NCI-H1694 (cell line): ENCODE data around the gene PLCB4.

Source experiments
- DNase-seq: peaks from one replicate; lab custom pipeline; 2025; lab: John Stamatoyannopoulos, UW

PLCB4 gene

DNA sequence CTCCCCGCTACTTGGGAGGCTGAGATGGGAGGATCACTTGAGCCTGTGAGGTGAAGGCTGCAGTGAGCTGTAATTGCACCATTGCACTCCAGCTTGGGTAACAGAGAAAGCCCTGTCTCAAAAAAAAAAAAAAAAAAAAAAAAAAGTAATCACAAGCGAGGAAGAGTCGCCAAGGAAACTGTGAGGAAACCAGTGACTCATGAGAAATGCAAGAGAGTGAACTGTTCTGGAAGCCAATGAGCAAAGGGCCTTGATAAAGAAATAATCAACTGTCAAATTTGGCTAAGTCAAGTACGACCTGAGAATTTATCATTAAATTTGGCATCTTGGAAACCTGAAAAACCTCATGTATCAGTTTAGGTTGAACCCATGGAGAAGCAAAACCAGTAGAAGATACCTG lies 429.4 kb downstream of the PLCB4 start:
- DNase-seq = no peak

DNA sequence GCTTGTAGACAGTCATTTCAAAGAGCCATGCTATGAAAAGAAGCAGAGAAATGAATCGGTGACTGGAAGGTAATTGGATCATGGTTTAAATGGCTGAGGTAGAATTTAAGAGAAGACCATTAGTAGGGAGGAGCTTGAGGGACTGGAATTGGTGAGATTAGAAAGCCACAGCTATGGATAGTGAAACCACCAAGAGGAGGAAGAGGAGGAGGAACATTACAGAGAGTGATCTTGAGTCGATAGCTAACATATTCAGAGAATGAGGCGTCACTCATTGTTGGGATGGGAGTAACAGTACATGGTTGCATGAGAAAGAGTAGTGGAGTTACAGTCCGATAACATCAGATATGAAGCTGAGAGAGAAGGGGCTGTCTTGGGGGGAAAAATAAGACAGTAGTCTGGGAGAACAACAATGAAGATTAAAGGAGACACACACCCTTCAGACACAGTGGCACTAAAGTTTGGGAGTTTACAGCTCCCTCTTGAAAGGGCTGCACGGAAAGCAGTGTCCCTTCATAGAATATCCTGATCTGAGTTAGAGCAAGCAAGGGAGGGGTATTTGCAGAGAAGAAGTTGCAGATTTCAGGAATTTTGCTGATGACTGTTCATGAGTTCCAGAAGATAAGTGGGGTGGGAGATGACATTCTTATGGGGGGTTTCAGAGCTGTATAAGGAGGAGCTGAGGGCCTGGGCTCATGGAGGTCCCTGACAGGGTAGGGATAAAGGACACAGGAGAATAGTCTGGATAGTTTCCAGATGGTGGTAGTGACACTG lies 430.4 kb downstream of the PLCB4 start:
- DNase-seq = no peak

DNA sequence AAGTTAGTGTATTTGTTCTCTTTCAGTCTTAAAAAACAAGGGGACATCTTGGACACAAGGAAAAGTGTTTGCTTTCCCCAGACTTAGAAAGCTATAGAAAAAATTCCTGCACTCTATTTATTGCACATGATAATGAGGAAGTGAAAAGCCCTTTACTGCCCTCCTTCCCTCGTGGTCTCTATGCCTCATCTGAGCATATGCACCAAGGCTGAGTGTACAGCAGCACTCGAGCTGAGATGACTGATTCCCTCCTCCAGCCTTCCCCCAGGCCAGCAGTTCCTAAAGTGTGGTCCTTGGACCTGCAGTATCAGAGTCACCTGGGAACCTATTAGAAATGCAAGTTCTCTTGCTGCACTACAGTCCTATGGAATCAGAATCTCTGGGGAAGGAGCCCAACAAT lies 431.2 kb downstream of the PLCB4 start:
- DNase-seq = no peak

DNA sequence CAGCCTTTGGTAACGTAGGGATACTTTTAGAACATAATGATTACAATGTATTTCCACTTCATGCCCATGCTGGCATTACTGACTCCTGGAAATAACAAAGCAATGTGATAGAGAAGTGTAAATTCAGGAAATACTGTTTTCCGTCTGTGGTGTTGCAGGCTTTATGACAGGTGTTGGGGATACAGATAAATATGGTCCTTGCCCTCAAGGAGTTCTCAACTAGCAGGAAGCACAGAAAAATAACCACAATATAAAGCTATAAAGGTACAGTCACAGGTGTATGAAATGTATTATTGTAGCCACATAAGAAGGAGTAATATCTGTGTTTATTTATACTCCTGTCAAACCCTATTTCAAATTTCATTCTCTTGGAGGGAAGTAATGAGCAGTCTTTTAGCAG lies 432.6 kb downstream of the PLCB4 start:
- DNase-seq = no peak

DNA sequence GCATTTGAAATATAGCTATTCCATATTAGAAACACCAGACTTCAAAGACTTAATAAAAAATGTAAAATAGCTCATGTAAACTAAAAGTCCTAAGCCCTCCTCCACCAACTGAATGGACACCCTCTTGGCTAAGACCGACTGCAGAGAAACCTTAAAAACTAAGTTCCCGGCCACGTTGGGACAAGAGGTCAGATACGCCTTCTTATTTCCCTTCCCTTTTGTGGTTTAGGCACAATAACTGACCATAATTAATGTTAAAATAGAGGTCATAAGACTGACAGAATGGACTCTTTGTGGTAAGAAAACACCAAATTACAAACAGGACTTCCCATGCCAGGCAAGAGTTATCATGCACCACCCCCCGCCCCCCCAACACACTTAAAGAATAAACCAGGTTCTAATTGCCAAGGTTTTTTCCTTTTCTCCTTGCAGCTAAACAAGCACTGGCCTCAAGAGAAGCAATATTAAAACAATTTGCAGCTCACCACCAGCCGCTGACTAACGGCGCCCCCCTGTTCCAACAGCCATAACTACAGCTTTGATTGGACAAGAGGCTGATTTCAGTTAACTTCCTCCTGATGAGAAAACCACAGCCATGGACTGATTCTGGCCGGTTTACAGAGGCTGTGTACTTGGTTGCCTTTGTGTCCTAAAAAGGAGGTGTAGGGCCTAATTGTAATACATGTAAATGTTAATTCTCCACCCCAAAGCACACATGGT lies 434.8 kb downstream of the PLCB4 start:
- DNase-seq = no peak

DNA sequence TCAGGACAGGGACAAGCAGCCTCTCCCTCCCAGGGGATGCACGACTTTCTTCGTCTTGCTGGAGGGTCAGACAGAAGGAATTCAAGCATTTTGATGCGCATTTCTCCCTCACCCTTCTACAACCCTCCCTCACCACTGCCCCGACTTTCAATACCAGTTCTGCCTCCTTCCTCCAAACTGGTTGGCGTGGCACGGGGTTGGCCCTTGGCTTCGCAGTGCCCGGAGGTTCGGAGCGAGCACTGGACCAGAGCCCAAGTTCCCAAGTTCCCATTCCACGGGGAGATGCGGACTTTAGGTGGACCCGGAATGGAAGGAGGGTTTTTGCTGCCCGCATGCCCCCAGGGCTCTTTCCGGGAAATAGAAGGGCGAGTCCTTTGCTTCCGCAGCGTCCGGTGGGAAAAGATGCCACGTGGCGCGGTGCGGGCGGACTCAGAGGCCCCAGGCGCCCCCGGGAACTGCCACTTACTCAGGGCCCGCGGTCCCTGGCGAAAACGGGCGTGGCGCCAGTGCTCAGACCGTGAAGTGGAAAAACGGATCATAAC lies 437.5 kb downstream of the PLCB4 start:
- DNase-seq = no peak

DNA sequence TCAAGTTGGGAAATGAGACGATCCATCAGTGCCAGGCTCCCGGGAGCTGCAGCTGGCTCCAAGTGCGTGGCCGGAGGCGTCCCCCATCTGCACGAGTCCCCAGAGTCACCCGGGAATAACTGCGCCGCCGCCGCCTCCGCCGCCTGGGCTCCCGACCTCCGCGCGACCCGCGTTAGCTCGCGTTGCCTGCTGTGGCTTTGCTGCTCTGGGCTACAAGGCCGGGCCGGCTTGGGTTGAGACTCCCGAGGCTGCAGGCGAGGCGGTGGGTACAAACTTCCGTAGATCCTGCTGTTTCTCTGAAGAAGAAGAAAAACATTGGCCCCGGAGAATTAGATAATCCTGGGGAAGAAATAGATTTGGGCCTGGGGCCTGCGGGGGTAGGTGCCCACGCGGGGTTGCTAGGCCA lies 438.1 kb downstream of the PLCB4 start:
- DNase-seq = no peak

DNA sequence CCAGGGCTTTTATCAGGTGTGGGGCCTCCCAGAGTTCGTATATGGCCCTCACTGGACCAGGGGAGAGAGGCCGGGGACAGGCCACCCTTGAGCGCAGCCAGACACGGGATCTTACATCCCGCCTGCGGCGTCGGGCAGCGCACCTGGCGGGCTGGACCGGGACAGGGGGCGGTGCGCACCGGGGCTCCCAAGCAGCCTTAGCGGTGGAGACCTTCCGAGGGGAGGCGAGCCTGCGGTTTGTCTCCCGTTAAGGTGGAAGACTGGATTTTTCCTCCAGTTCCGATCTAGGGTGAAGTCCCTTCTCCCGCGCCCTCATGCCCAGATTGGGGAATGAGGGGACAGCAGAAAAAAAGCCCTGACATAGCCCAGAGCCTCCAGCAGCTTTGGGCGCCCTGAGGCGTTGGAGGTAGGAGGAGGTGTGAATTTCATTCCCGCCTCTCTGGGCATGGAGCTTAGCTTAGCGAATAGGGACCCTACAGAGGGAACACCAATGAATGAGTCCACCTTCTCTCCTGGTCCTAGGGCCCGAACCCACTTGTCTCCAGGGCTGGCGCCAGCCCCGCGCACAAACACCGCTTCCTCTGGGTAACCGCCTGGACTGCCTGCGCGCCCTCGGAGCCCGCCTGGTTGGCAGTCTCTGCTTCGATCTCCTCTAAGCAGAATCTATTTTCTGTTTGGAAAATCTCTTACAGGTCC lies 438.8 kb downstream of the PLCB4 start:
- DNase-seq = no peak

DNA sequence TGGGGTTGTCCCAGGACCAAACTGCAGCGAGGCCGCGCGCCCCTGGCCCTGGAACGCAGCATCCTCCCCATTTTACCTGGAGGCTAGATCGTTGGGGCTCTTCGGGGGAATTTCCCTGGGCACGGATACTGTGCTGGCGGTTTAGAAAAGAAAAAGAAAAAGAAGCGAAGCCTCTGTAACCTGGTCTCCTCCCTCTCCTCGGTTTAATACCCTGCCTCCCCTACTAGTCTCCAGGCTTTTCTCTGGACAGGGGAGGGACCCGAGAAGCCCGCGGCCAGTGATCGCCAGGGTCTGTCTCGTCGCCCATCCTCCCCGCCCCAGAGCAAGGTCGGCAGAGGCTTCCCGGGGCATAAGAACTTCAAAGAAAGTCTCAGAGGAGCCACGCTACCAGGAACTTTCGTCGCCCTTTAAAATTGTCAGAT lies 439.4 kb downstream of the PLCB4 start:
- no peak for DNase-seq

DNA sequence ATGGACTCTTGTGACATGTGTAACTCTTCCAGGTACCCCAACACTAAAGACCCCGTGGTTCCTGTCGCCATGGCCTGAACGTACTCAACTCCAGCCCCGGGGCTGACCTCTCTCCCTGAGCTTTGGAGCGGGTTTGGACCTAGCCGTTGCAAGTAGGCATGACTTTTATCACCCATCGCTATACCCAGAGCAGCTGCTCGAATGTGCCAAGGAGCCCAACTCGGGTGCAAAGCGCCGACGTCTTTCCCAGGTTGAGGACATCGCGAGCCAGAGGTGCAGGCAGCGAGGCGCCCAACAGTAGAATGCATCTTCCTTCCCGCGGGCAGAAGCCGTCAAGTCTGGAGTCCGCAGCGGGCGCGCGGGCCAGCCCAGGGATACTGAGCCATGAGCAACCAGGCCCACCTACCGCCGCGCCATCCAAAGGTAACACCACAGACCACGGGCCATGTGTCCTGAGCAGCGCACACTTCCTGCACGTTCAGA lies 439.9 kb downstream of the PLCB4 start:
- DNase-seq = no peak

DNA sequence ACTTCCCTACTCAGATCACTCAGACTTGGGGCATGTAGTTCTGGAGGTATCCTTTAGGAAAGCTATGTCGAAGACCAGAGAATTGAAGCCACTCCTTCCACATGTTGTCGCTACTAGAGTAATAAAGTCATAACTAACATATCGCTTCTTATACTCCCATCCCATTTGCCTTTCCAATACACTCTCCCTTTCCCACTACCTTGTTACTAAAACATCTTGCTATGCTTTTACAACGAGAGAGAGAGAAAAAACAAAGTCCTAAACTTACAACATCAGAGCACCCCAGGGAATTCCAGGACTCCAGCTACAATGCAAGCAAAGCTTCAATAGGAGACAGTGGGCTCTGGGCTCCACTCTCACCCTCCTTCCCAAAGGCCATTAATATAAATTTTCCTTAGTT lies 440.4 kb downstream of the PLCB4 start:
- no peak for DNase-seq

DNA sequence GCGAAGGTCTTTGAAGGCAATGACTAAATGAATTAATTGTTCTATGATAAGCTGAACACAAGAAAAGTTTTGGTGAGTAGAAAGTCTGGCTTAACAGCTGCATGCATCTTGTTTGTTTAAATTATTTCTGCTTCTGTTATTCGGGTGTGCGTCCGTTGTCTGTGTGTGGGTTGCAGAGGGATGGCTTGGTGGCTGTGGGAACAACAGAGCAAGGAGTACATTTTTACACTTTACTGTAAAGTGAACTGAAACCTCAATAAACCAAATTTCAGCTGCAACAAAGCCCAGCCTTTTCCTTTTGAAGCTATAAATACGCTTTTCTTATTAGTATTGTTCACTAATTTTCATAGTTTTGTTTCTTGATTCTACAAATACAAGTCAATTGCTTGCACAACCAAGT lies 442.0 kb downstream of the PLCB4 start:
- no peak for DNase-seq

DNA sequence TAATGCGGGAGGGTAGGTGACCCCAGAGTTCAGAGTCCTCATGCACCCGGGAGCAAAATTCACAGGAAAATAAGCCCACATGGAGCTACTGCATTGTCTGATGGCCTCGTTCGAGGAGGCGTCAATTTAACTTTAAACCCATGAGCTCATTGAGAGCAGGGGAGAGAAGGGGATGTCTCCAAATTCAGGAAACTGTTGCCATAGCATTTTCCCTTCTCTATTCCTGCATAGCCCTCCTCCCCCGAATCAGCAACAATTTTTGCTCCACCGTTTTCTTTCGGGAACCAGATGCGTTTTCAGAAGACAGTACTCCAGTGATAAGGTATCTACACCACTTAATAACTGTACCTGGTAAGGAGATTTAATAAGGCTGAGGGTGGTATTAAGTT lies 445.2 kb downstream of the PLCB4 start:
- DNase-seq = no peak

DNA sequence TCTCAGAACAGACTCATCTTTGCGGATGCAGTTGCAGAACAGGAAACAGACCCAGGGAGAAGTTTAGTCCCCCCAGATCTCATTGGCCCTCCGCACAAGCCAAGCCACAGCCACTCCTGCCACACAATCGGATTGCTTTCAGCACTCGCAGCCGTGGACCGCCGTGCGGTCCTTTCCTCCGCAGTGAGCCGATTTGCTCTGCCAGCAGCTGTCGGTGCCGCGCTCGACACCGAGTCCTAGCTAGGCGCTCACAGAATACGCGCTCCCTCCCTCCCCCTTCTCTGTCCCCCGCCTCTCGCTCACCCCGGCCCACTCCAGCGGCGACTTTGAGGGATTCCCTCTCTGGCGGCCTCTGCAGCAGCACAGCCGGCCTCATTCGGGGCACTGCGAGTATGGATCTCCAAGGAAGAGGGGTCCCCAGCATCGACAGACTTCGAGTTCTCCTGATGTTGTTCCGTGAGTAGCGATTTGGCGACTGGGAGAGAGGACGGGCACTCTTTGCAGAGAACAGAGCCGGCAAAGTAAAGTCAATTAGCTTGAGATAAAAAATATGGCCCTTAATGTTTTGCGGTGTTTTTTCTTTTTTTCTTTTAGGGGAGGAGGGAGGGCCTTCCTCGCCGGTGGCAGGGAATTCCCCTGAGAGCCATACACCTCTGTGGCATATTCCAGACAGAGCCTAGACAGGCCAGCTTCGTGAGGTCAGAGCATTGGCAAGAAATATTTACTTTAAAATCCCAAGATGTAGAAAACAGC lies 445.8 kb downstream of the PLCB4 start, which contains the start of gene LAMP5:
LAMP5 (plus strand) TSS at position 130 of the 753 bp plus-strand sequence; CDS start at position 393, 263 bp downstream.
- no peak for DNase-seq

DNA sequence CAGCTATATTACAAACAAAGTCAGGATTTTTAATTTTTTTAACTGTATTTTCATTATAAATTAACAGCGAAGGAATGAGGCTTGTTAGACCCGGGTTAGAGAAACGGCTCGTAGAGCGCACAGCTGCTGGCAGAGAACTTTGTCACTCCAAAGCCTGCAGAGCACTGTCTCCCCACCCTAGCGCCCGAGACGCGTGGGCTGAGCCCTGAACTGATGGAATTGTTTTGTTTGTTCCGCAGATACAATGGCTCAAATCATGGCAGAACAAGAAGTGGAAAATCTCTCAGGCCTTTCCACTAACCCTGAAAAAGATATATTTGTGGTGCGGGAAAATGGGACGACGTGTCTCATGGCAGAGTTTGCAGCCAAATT lies 446.3 kb downstream of the PLCB4 start:
- DNase-seq = no peak

DNA sequence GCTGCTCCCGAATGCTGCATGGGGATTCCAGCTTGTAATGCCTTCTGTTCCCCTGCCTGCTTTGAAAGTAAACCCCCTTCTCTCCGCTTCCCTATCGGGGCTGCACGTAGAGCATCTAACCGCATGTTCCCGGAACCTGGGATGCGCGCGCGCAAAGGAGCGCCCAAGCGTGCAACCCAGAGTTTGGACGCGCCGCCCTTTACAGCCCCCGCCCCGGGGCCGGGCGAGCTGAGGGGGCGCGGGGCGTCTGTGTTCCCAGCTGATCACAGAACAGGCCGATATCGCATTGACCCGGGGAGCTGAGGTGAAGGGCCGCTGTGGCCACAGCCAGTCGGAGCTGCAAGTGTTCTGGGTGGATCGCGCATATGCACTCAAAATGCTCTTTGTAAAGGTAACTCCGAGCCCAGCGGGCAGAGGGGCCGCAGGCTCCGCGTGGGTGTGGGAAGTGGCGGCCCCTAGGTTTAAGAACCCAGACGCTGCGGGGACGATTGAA lies 446.9 kb downstream of the PLCB4 start:
- no peak for DNase-seq

DNA sequence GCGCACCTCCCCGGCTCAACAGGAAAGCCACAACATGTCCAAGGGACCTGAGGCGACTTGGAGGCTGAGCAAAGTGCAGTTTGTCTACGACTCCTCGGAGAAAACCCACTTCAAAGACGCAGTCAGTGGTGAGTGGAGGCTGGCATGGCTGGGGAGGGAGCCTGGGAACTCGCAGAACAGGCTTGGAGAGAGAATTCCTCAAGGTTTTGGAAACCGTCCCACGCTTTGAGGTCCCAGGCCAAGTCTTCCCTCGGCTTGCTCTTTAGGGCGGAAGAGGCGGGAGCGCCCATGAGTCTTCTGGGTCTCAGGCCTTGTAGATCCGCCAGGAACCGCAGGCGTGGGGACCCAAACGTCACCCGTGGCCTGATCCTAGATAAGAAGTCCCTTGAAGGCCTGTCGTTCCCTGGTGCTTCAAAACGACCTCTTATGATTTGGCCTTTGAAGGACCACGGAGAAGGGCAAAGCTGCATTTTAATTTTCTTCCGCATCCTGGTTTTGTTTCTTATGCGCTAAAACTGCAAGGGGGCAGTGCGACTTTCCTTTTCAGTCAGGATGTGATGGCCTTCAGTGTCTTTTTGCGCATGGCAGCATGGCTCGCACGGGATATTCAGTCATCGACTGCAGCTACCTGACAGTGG lies 447.5 kb downstream of the PLCB4 start:
- no peak for DNase-seq

DNA sequence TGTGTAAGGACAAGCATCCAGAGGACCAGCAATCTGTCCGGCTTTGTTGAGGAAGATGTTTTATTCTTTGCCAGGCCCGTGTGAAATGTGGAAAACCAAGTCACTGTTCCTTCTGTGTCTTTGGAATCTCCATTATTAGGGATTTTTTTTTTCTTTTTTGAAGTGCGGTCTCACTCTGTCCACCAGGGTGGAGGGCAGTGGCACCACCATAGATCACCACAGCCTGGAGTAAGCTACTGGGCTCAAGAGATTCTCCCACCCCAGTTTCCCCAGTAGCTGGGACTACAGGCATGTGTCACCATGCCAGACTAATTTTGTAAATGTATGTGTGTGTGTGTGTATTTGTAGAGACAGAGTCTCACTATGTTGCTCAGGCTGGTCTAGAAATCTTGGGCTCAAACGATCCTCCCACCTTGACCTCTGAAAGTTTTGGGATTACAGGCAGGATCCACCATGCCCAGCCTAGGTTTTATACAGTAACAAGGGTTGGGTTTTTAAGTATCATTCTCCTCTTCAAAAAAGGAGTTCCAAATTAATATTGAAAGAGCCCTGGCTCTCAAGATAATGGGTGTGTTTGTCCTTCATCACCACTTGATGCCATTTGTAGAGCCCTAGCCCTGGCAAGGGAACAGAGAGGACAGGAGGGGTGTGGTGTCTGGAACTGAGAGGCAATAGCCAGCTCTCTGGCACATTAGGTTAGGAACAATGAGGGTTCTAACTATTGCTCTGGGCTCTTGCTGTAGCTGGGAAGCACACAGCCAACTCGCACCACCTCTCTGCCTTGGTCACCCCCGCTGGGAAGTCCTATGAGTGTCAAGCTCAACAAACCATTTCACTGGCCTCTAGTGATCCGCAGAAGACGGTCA lies 448.6 kb downstream of the PLCB4 start:
- no peak for DNase-seq

DNA sequence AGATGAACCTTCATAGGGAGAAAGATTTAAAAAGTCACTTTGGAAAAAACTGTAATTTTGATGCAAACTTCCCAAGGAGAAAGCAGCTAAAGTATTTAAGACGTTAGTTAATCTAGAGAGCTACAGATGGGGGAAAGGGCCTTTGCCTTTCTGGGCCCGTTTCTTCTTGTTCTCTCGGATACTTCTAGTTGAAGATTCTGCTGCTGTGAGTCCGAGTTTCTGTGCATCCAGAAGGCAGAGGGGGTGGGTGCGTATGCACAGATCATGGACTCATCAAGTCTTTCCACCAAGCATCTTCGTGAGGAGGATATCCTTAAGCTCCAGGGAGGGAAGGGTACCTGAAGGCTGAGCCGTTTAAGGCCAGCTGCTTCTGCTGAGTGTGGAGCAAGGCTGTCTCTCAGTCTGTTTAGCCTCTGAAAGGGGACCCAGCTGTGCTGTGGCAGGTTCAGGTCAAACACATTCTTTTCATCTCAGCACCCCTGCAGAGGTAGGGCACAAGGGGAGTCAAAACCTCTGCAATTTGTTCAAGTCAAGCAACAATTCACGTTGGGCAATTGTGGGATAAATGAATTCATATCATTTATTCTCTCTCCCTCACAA lies 449.8 kb downstream of the PLCB4 start:
- DNase-seq = no peak

DNA sequence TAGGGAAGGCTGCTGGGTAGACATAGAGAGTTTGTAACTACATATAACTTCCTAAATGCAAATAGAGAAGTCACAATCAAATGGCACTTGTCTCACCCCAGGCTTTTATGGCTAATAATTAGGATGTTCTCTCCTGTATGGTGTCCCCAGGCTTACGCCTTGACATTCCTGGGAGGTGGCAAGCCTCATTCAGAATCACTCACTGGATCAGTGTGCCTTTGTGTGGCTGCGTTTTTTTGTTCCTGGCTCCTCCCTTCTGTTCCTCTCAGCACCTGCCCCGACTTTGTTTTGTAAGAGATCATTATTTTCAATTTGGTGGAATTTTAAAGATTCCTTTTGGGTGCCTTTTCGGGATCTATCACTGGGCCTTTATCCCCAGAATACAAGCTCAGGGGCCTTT lies 451.2 kb downstream of the PLCB4 start:
- DNase-seq = no peak
